GM10248 (cell line): Measurements from ENCODE around the gene TPRN.
A peak's percentile ranks its signal among the peaks of the same experiment; 100 is the strongest.

ENCODE experiments used
- CTCF ChIA-PET: fragments of 300-600 bp; sonication (Branson Sonifier 250); formaldehyde crosslinking; extraction: SDS; loops from one replicate; lab custom pipeline; 2021; ENCODE audit warnings: antibody characterized with exemption; lab: Yijun Ruan, JAX
- POLR2A ChIA-PET: fragments of 350-650 bp; sonication (Branson Sonifier 250); formaldehyde crosslinking; extraction: SDS; loops from one replicate; lab custom pipeline; 2020; ENCODE audit warnings: antibody characterized with exemption; lab: Yijun Ruan, JAX
- DNase-seq: peaks from one replicate; pipeline ENCODE4 v3.0.0; 2012; ENCODE audit errors: extremely low spot score
- TF ChIP-seq, protein P1 (sequence below): IDR thresholded peaks from 2 replicates; pipeline ENCODE4 v1.5.1; 2012; ENCODE audit warnings: mild to moderate bottlenecking, low read depth; ENCODE audit errors: extremely low read depth, missing control alignments, control extremely low read depth

The TPRN gene, protein sequence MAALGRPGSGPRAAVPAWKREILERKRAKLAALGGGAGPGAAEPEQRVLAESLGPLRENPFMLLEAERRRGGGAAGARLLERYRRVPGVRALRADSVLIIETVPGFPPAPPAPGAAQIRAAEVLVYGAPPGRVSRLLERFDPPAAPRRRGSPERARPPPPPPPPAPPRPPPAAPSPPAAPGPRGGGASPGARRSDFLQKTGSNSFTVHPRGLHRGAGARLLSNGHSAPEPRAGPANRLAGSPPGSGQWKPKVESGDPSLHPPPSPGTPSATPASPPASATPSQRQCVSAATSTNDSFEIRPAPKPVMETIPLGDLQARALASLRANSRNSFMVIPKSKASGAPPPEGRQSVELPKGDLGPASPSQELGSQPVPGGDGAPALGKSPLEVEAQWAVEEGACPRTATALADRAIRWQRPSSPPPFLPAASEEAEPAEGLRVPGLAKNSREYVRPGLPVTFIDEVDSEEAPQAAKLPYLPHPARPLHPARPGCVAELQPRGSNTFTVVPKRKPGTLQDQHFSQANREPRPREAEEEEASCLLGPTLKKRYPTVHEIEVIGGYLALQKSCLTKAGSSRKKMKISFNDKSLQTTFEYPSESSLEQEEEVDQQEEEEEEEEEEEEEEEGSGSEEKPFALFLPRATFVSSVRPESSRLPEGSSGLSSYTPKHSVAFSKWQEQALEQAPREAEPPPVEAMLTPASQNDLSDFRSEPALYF

DNA sequence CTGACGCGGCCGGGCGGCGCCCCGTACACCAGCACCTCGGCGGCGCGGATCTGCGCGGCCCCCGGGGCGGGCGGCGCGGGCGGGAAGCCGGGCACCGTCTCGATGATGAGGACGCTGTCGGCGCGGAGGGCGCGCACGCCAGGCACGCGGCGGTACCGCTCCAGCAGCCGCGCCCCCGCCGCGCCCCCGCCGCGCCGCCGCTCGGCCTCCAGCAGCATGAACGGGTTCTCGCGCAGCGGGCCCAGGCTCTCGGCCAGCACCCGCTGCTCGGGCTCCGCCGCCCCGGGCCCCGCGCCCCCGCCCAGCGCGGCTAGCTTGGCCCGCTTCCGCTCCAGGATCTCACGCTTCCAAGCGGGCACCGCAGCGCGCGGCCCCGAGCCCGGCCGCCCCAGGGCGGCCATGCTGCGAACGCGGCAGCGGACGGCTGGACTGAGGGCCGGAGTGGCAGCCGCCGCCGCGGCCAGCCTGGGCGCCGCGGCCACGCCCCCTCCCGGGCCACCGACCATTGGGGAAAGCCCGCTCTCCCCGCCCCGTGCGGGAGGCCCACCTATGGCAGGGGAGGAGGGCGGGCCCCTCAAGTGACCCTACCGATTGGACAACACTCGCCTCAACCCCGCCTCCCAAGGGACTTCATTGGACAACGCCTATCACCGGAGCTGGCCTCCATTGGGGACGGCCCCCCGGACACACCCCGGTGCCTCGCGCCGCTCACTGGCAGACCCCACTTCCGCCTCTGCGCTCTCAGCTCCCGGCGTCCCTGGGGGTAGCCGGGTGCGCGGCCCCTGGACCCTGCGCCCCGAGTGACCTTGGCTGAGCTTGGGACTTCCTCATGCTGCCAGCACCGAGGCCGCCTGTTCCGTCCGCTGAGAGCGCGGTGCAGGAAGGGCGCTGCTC, at the start of gene TPRN:
Gene TPRN, minus strand, starts transcription at position 431 of the 894 bp plus-strand sequence. Its CDS starts 30 bp downstream, at position 401.
- DNase-seq, result peak; percentile 100
- POLR2A ChIA-PET, result interaction anchor here (0.6 to 1.5 kb wide), 10 partner anchors 12 to 114 kb away, joined by 3 to 8 read pairs (median 4); partner anchors contain the start of genes ANAPC2, MAN1B1, SSNA1 and TUBB4B
- CTCF ChIA-PET, result interaction anchor here (0.7 to 1.5 kb wide), 10 partner anchors 10 to 172 kb away, joined by 3 to 7 read pairs (median 3); partner anchors contain the start of genes ANAPC2, RNF224 and SSNA1
- TF ChIP-seq, protein P1, sequence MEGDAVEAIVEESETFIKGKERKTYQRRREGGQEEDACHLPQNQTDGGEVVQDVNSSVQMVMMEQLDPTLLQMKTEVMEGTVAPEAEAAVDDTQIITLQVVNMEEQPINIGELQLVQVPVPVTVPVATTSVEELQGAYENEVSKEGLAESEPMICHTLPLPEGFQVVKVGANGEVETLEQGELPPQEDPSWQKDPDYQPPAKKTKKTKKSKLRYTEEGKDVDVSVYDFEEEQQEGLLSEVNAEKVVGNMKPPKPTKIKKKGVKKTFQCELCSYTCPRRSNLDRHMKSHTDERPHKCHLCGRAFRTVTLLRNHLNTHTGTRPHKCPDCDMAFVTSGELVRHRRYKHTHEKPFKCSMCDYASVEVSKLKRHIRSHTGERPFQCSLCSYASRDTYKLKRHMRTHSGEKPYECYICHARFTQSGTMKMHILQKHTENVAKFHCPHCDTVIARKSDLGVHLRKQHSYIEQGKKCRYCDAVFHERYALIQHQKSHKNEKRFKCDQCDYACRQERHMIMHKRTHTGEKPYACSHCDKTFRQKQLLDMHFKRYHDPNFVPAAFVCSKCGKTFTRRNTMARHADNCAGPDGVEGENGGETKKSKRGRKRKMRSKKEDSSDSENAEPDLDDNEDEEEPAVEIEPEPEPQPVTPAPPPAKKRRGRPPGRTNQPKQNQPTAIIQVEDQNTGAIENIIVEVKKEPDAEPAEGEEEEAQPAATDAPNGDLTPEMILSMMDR, result no peak

DNA sequence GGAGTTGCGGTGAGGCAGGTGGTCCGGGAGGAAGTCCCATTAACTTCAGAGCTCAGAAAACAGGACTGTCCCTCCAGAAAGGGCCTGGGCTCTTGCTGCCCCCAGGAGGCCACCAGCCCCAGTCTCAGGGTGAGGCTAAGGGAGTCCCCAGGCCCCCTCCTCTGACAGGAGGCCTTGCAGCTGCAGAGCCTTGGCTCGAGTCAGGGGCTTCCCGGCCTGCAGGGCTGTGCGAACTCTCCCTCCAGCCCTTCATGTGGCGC, 47.3 kb upstream of the TPRN start:
- CTCF ChIA-PET, result interaction anchor here (1.9 to 3.8 kb wide), 2 partner anchors 11 to 14 kb away, joined by 6 to 17 read pairs; no protein-coding TSS in a partner anchor
- POLR2A ChIA-PET, result interaction anchor here (1.5 to 1.6 kb wide), 2 partner anchors 55 to 161 kb away, joined by 3 to 7 read pairs; partner anchors contain the start of genes MAN1B1 and NRARP
- TF ChIP-seq, protein P1, result no peak
- no peak for DNase-seq

DNA sequence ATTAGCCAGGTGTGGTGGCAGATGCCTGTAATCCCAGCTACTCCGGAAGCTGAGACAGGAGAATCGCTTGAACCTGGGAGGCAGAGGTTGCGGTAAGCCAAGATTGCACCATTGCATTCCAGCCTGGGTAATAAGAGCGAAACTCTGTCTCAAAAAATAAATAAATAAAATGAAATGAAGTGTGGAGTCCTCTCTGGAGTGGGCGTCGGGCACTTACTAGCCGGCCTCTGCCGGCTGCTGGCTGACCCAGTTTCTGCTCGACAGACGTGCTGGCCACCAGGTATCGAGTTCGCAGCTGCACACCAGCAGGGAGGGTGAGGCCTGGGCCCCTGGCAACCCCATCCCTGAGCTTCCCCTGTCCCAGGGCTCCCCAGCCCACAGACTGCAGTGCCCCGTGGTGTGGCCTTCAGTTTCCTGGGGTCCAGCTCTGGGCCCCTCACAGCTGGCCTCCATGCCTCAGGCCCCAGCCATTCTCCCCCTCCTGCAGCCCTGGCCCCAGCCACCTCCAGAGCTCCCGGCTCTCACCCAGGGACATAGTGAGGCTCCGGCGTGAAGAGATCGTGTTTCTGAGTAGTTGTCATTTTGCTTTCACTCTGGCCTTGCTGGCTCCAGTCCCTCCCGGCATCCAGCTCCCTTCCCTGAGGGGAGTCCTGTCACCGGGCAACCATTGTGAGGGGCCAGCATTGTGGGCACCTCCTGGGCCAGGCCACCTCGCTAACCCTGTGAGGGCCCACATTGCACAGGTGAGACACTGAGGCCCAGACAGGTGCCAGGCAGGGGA, 46.8 kb upstream of the TPRN start:
- POLR2A ChIA-PET, result interaction anchor here (1.5 to 1.6 kb wide), 2 partner anchors 55 to 161 kb away, joined by 3 to 7 read pairs; partner anchors contain the start of genes MAN1B1 and NRARP
- TF ChIP-seq, protein P1, result no peak
- DNase-seq, result no peak
- CTCF ChIA-PET, result interaction anchor here (1.1 to 3.8 kb wide), 4 partner anchors 9 to 59 kb away, joined by 3 to 17 read pairs (median 6); partner anchors contain the start of genes ANAPC2 and SSNA1

DNA sequence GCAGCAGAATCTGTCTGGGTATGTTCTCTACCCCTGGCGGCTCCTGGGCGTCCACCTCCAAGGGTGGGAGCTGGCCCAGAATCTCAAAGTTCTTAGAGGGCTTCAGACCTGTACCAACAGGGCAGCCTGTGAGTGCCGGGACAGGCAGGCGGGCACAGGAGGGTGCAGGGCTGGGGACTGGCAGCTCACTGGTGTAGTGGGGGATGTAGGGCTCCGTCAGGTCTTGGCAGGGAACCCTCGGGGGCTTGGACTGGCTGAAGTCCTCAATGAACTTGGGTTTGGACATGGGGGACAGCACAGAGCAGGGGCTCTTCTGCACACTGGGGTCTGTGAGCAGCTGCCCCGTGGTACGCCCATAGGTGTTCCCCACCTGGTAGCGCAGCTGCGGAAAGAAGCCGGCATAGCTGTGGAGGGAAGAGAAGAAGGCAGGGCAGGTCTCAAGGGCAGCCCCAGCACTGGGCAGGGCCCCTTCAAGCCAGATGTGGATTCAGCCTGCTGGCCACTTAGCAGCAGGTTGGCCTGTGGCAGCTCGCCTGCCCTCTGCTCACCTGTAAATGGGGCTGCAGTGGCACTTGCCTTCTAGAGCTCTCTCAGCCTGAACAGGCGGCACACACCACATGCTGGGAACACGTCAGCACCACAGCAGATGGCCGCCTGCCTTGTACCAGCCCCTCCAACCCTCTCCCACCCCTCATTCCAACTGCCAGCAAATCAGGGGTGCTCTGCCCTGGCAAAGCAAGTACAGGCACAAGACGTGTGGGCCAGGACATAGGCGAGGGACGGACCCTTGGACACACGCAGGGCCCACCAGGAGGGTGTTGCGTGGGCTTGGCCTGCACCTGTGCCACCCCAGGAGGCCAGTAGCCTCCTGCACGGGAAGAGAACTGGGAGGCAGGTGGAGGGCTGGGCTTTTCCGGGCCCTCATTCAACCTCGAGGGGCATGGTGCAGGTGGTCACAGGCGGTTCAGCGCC, 45.2 kb upstream of the TPRN start:
- ChIA-PET CTCF (interaction anchor here (1.1 to 1.9 kb wide), 3 partner anchors 9 to 57 kb away, joined by 3 to 10 read pairs (median 5); partner anchors contain the start of genes ANAPC2 and SSNA1), POLR2A (interaction anchor here (0.7 to 6.8 kb wide), 4 partner anchors 8 to 311 kb away, joined by 3 to 124 read pairs (median 4); partner anchors contain the start of genes NELFB and STPG3)
- TF ChIP-seq, protein P1, result no peak
- no peak for DNase-seq
